ENCODE measurements around the gene SLX9. TPM values are rescaled to one million over a fixed set of nuclear protein-coding genes. Genes with fewer than 3 reads are reported as not detected.

The SLX9 gene
- polyA plus RNA-seq, 5 donors = 12.1 to 23.5 (median 13.6) TPM

DNA sequence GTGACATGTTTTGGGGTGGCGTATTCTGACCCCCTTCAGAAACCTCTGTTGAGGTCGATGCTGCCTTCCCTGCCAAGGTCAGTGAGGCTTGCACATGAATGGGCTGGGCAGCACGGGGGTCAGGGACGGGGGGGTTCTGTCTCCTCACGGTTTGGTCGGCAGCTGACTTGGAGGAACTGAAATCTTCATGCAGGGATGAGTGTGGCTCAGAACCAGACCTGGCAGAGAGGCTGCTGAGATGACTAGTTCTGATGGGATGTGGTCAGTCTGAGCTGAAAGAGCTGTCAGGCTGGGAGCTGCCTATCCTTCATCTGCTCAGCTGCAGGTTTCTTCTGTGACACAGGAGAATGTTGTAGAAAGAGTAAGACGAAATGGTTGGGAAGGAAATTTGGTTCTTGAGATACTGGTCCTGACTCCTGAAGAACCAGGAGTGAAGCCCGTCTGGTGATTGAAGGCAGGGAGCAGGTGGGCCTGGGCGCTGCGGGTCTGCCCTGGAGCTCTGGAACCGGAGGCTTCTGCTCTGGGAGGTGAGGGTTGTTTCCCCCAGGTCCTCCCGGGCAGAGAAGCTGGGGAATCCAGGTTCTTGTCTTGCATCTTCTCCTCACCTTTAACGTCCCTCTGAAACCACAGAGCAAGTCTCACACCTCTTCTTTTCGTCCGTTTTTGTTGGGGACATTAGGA is 3.3 kb downstream of the SLX9 start:
- no peak for DNase-seq

- DNase-seq = no peak
Measured at GRCh38 chr21:44943686-44944550, 4.1 kb downstream of the SLX9 start.

DNA sequence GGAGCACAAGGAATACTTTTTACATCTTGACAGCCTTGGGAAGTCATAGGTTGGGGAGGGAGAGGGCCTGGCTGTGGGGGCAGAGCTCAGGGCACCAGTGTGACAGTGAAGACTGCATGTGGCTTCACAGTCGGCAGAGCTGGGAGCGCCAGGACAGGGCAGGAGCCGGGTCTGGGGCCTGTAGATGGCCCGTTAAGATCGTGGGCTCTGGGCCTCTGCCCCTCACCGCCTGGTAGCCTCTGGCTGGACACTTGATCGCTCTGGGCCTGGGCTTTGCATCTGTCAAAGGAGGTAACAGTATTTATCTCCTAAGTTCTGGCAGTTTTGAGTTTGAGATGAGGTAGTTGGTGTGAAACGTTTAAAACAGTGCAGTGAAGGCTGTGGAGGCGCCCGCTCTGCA is 4.8 kb downstream of the SLX9 start:
- DNase-seq = no peak

GRCh38 chr21:44946254-44947041 is 6.6 kb downstream of the SLX9 start:
- DNase-seq = no peak

GRCh38 chr21:44947111-44947929 is 7.5 kb downstream of the SLX9 start:
- DNase-seq = no peak

DNA sequence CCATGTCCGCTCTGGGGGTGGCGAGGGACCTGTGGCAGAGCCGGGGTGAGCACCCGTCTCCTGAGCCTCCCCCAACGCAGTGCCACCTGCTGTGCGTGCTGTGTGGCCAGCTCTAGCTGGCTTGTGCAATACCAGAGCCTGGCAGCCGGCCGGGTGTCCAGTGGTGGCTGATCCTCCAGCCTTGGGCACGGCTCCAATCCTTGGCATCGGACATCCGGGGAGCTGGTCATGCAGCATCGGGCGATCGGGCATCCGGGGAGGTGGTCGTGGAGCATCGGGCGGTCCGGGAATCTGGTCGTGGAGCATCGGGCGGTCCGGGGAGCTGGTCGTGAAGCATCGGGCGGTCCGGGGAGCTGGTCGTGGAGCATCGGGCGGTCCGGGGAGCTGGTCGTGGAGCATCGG is 8.1 kb downstream of the SLX9 start:
- no peak for DNase-seq

GRCh38 chr21:44948426-44949120 is 8.7 kb downstream of the SLX9 start:
- no peak for DNase-seq

GRCh38 chr21:44949161-44949778 is 9.4 kb downstream of the SLX9 start:
- DNase-seq = no peak

DNA sequence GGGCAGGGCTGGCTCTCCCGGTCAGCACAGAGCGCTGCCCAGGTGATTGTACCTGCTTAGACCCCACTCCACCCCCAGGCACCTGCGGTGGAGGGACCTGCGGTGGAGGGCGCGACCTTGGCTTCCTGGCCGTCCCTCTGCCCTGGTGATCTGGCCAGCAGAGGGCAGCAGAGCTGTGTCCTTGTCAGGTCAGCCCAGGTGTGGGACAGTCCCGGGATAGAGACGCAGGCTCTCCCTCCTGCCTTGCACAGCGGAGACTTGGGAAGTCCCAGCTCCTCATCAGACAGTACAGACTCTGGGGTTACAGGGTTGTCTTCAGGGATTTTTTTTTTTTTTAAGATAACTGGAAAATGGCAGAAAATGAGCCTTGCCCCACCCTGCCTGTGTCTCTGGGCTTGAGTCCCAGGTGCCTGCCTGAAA is 10.0 kb downstream of the SLX9 start:
- DNase-seq = peak; percentile 53 to 60

DNA sequence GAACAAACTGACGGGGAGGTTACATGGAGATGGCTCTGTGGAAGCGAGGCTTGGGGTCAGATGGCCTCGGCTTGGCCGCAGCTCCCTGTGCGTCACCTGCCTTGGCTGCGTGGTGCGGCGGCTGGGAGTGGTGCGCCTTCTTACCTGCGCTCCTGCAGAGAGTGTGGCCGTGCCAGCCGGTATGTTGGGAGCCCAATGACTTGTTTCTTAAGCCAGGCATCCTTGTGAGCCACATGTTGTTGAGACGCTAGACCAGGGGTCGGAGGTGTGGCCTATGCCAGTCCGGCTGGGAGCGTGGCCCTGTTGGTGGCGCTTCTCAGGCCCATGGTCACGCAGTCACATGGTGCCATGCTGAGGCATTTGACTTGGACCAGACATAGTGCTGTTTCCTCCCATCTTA is 10.5 kb downstream of the SLX9 start:
- DNase-seq = no peak

- DNase-seq = no peak
Measured at GRCh38 chr21:44951186-44951915, 11.5 kb downstream of the SLX9 start.

DNA sequence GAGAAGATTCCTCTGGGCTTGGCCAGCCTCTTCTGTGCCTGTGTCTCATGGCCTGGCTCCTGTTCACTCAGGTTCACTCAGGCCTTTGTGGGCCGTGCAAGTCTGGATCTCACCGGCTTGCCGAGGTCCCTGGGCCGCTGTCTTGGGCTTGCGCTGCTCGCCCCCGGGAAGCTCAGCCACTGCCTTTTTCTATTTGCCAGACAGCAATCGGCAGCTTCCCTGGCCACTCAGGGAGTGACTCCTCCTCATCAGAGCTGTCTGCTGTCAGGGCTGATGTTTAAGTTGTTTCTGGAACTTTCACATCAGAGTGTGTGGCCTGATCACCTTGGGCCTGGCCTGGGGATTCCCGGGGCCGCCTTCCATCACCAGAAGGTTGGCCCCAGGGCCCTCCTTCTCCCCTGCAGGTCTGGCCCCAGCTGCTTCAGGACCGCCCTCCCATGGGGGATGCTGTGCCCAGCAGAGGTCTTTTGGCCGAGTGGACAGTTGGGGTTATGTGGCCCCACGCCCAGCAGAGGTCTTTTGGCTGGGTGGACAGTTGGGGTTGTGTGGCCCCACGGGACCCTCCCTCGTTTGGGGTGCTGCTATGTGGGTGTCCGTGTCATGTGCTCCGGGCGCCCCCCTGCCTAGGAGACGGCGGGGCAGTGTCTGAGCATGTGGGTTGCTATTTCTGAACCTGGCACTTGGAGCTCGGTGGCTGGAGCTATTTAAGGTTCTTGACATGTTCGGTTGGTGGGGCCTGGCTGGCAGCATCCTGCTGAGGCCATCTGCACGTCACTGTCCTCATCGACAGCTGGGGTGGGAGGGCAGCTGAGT is 12.5 kb downstream of the SLX9 start:
- DNase-seq = no peak

DNA sequence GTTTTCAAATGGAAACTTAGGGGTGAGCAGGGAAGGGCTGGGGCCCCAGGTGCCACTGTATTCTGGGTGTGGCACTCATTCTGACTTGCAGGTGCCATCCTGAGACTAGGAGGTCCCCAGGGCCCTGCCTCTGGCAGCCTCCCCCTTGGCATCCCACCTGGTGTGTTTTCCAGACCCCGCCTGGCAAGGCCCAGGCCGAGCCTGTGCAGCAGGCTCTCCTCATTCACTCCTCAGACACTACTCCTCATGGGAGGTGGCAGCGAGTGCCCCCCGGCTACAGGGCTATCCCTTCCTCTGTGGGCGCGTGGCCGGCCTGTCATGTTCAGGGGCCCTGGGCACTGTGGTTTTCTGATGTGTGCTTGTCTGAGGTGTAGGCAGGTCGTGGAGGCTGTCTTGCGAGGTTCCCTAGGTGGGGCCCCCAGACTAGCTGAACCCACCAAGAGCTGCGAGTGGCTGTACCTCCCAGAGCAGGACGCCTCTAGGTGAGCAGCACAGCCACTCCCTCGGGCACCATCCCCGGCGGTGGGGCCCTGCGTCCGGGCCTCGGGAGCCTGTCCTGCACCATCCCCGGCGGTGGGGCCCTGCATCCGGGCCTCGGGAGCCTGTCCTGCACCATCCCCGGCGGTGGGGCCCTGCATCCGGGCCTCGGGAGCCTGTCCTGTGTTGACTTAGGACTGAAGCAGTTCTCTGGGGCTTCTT is 13.2 kb downstream of the SLX9 start:
- DNase-seq = no peak

DNA sequence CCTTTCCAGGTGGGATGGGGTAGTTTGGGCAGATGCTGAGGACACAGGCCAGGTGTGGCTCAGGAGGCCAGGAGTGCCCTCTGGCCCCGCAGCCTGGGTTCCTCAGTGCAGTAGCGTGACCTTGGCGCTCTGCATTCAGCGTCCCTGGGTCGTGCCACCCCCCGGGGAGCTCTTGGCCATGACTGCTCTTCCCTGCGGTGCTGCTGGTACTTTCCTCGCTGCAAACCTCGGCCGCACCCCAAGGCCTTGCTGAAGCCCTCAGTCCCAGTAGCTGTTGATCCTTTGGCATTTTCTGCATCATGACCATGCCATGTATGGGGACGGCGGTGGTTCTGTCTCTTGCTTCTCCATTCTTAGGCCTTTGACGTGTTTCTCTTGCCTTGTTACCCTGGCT is 13.8 kb downstream of the SLX9 start:
- no peak for DNase-seq

DNA sequence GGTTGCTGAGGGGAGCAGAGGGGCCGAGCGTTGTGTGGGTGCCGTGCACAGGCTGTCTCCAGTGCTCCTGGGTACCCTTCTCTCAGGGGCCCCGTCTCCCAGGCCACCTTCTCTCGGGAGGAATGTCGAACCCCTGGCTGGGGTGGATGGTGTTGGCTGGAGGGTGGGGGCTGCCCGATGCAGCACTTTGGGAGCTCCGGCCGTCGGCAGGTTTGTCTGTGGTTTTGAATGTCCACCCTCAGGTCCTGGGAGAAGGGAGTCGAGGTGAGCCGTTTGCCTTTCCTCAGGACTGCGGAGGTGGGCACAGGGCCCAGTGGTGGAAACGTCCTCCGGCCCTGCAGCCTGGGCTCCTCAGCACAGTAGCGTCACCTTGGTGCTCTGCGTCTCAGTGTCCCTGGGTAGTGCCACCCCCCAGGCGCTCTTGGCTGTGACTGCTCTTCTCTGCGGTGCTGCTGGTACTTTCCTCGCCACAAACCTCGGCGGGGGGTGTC is 14.5 kb downstream of the SLX9 start:
- no peak for DNase-seq

DNA sequence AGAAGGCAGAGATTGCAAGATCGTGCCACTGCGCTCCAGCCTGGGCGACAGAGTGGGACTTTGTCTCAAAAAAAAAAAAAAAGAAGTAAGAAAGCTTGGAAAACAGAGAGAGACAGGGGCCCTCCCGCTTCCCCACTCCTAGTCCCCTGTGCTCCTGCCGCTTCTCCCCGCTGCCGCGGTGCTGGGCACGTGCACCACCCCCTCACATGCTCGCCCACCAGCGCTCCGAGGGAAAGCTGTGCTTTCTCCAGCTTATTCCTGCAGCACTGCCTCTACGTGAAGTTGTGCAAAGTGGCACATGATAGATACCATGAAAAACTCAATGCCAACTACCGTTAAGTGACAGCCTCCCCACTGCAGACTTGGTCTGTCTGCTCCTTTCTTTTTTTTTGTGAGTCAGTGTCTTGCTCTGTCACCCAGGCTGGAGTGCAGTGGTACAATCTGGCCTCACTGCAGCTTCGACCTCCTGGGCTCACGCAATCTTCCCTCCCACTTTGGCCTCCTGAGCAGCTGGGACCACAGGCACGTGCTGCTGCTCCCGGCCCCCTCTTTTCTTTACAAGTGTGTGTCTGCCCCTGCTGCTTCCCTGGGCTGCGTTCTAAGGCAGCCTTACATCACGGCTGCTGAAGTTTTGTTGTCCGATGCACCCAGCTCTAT is 15.4 kb downstream of the SLX9 start:
- no peak for DNase-seq

DNA sequence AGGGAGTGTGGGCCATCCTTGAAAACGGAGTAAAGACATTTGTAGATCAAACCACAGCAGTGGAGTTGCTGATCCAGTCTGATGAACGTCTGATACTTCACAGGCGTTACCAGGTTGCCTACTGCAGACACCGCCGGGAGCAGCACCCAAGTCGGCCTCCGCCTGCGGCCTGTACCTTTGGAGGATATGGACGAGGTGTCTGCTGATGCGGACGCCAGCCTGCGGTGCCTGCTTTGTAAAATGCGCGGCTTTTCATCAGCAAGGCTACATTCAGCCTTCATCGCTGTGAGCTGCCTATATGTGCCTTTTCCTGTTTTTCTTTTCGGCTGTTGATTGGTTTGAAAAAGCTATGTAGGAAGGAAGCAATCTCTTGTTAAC is 16.0 kb downstream of the SLX9 start:
- DNase-seq = no peak

Measured in right lung (tissue), 5 donors.